ENCODE measurements around the gene MAGI2. TPM values are rescaled to one million over a fixed set of nuclear protein-coding genes. Genes with fewer than 3 reads are reported as not detected.

MAGI2 gene
- total RNA-seq, 2 experiments from 2014 or later: 0.03 to 0.17 TPM

GRCh38 chr7:78317371-78317770 is 1136.1 kb downstream of the MAGI2 start:
- no peaks in the 10 kb centered on the region for H3K79me2 ChIP-seq (ENCODE audit: insufficient read depth, low read depth, low read length)
- no peak overlapping the region for H3K4me3 ChIP-seq (ENCODE audit: low read depth, low read length, poor library complexity, severe bottlenecking)
- H3K4me1 ChIP-seq (ENCODE audit: insufficient read depth, low read length, poor library complexity, severe bottlenecking): no peaks in the 10 kb centered on the region
- no peaks in the 10 kb centered on the region for H3K36me3 ChIP-seq (ENCODE audit: insufficient read depth, low read length)
- no peaks in the 10 kb centered on the region for H3K9me3 ChIP-seq (ENCODE audit: low read length)
- H3K27ac ChIP-seq (ENCODE audit: low read depth, low read length, poor library complexity, severe bottlenecking): no peak overlapping the region
- ChIA-PET POLR2A (no interaction called here), CTCF (ENCODE audit: unreplicated experiment) (no interaction called here)
- no peak for DNase-seq (ENCODE audit: low spot score)
- no peak overlapping the region for H2AFZ ChIP-seq (ENCODE audit: low read length)
- H4K20me1 ChIP-seq (ENCODE audit: insufficient read depth, low read length): no peaks in the 10 kb centered on the region
- intact Hi-C loops (cut with micrococcal nuclease; ENCODE audit: unreplicated experiment): no loop called here
- no peak for TF ChIP-seq CTCF (conservative IDR thresholded peaks at IDR 0.05; ENCODE audit: low read length)
- no peak for TF ChIP-seq EZH2phosphoT487 (IDR thresholded peaks at IDR 0.05; ENCODE audit: borderline replicate concordance, low read depth, low read length)
- H3K4me2 ChIP-seq (ENCODE audit: low read length): no peak overlapping the region
- no TSS peak for BruUV-seq (replicated peaks)
- H3K9me2 ChIP-seq (ENCODE audit: insufficient read depth, low read length): no peaks in the 10 kb centered on the region

GRCh38 chr7:78316110-78316509 is 1137.4 kb downstream of the MAGI2 start:
- H3K4me3 ChIP-seq (ENCODE audit: low read depth, low read length, poor library complexity, severe bottlenecking): no peak overlapping the region
- POLR2A ChIA-PET: interaction anchor here (0.6 to 1.3 kb wide), 3 partner anchors 10 to 492 kb away, joined by 3 to 6 read pairs (median 4); no protein-coding TSS in a partner anchor
- no peaks in the 10 kb centered on the region for H3K79me2 ChIP-seq (ENCODE audit: insufficient read depth, low read depth, low read length)
- no peak overlapping the region for H2AFZ ChIP-seq (ENCODE audit: low read length)
- intact Hi-C loops (cut with micrococcal nuclease; ENCODE audit: unreplicated experiment): no loop called here
- no peak for DNase-seq (ENCODE audit: low spot score)
- H3K9me3 ChIP-seq (ENCODE audit: low read length): no peaks in the 10 kb centered on the region
- CTCF ChIA-PET (ENCODE audit: unreplicated experiment): no interaction called here
- H4K20me1 ChIP-seq (ENCODE audit: insufficient read depth, low read length): no peaks in the 10 kb centered on the region
- no TSS peak for BruUV-seq (replicated peaks)
- no peak overlapping the region for H3K27ac ChIP-seq (ENCODE audit: low read depth, low read length, poor library complexity, severe bottlenecking)
- no peaks in the 10 kb centered on the region for H3K36me3 ChIP-seq (ENCODE audit: insufficient read depth, low read length)
- no peaks in the 10 kb centered on the region for H3K9me2 ChIP-seq (ENCODE audit: insufficient read depth, low read length)
- no peak overlapping the region for H3K4me2 ChIP-seq (ENCODE audit: low read length)
- TF ChIP-seq CTCF (conservative IDR thresholded peaks at IDR 0.05; ENCODE audit: low read length) (no peak), EZH2phosphoT487 (IDR thresholded peaks at IDR 0.05; ENCODE audit: borderline replicate concordance, low read depth, low read length) (no peak)
- no peaks in the 10 kb centered on the region for H3K4me1 ChIP-seq (ENCODE audit: insufficient read depth, low read length, poor library complexity, severe bottlenecking)

GRCh38 chr7:78315119-78315518 is 1138.3 kb downstream of the MAGI2 start:
- POLR2A ChIA-PET: interaction anchor here (0.6 to 1.3 kb wide), 2 partner anchors 9 to 229 kb away, joined by 4 read pairs; no protein-coding TSS in a partner anchor
- H3K36me3 ChIP-seq (ENCODE audit: insufficient read depth, low read length): no peaks in the 10 kb centered on the region
- no peak for DNase-seq (ENCODE audit: low spot score)
- intact Hi-C loops (cut with micrococcal nuclease; ENCODE audit: unreplicated experiment): no loop called here
- TF ChIP-seq EZH2phosphoT487 (IDR thresholded peaks at IDR 0.05; ENCODE audit: borderline replicate concordance, low read depth, low read length): no peak
- TF ChIP-seq CTCF (conservative IDR thresholded peaks at IDR 0.05; ENCODE audit: low read length): no peak
- H3K27ac ChIP-seq (ENCODE audit: low read depth, low read length, poor library complexity, severe bottlenecking): no peak overlapping the region
- CTCF ChIA-PET (ENCODE audit: unreplicated experiment): no interaction called here
- H3K4me1 ChIP-seq (ENCODE audit: insufficient read depth, low read length, poor library complexity, severe bottlenecking): no peaks in the 10 kb centered on the region
- H3K4me3 ChIP-seq (ENCODE audit: low read depth, low read length, poor library complexity, severe bottlenecking): no peak overlapping the region
- no peaks in the 10 kb centered on the region for H3K9me2 ChIP-seq (ENCODE audit: insufficient read depth, low read length)
- no TSS peak for BruUV-seq (replicated peaks)
- no peaks in the 10 kb centered on the region for H4K20me1 ChIP-seq (ENCODE audit: insufficient read depth, low read length)
- H3K9me3 ChIP-seq (ENCODE audit: low read length): no peaks in the 10 kb centered on the region
- no peak overlapping the region for H2AFZ ChIP-seq (ENCODE audit: low read length)
- no peaks in the 10 kb centered on the region for H3K79me2 ChIP-seq (ENCODE audit: insufficient read depth, low read depth, low read length)
- H3K4me2 ChIP-seq (ENCODE audit: low read length): no peak overlapping the region
